HG03095 (cell line): ENCODE data around the gene CAMTA1.
"Not testable (repeated sequence)": the region's sequence is repeated elsewhere in the genome, so short reads cannot be mapped to it uniquely, and the experiment has no call there.

ENCODE experiments used
- ATAC-seq: cut with Tn5 transposase; IDR thresholded peaks from one replicate; pipeline ENCODE4 v1.9.1; 2021; ENCODE audit warnings: moderate library complexity; ENCODE audit not compliant: unreplicated experiment

CAMTA1 gene

DNA sequence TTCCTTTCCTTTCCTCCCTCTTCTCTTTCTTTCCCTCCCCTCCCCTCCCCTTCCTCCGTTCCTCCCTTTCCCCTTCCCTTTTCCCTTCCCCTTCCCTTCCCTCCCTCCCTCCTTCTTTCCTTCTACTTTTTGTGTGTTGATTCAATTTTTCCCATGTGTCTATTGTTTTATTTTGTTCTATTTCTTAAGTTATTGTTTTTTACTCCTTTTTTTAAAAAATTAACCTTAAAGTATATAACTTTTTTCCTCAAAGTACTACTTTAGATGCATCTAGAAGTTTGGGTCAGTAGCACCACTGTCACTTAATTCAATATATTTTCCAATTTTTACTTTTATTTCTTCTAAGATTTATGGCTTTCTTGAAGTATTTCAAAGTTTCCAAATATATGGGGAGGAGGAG, 537.7 kb downstream of the CAMTA1 start:
- ATAC-seq = no peak

GRCh38 chr1:7325254-7325653, 540.0 kb downstream of the CAMTA1 start:
- no peak for ATAC-seq

- no peak for ATAC-seq
These were observed 541.1 kb downstream of the CAMTA1 start for GRCh38 chr1:7326366-7326765.

DNA sequence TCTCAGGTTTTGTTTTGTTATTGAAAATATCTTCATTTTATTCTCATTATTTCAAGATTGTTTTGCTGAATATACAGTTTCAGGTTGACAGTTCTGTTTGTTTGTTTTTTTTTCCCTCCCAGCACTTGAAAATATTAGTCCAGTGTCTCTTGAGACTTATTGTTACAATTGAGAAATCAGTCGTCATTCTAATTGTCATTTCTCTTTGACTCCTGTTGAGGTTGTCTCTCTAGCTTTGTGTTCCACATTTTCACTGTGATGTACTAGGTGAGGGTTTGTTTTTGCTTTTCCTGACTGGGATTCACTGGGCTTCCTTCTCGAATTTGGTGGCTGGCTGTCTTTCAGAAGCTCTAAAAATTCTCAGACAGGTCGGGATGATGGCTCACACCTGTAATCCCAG, 542.6 kb downstream of the CAMTA1 start:
- ATAC-seq = no peak

DNA sequence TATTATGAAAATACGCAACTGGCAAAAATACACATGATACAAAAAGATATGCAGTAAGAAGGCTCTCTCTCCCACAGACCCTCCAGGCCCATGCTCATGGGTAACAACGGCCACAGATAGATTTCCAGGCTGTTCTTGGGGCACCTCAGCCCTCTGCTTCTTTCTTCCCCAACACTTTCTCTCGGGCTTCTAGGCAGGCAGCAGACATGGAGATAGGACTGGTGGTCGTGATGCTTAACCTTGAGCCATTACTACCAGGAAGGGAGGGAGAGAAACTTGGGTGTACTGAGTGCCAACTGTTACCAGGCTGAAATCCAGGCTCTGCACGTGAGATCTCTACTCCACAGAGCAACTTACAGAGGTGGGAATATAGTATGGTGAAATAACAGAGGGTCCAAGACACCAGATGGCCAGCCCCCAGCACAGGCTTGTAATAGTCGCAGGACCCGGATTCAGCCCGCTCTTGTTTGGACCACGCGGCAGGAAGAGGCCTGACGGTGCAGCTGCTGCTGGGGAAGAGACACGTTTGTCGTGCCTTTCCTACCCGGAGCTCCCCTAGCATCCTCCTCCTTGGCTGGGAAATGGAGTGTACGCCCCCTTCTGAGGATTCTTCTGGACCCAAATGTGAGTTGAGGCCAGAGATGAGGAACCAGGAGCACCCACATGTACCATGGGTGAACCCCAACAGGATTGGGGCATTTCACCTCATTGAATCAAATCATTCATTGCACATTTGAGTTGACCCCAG, 544.8 kb downstream of the CAMTA1 start:
- ATAC-seq = no peak

DNA sequence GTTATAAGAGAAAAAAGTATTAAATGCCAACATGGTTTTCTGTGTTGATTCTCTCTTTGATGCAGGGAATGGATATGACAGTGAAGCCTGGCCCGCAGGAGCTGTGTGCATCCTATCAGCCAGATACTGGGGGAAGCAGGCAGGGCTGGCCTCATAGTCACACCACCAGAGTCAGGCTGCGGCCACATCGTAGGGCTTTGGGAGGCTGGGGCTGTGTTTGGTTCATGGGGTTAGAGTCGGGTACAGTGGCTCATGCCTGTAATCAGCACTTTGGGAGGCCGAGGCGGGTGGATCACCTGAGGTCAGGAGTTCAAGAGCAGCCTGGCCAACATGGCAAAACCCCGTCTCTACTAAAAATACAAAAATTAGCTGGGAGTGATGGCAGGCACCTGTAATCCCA, 545.5 kb downstream of the CAMTA1 start:
- not testable (repeated sequence) for ATAC-seq

DNA sequence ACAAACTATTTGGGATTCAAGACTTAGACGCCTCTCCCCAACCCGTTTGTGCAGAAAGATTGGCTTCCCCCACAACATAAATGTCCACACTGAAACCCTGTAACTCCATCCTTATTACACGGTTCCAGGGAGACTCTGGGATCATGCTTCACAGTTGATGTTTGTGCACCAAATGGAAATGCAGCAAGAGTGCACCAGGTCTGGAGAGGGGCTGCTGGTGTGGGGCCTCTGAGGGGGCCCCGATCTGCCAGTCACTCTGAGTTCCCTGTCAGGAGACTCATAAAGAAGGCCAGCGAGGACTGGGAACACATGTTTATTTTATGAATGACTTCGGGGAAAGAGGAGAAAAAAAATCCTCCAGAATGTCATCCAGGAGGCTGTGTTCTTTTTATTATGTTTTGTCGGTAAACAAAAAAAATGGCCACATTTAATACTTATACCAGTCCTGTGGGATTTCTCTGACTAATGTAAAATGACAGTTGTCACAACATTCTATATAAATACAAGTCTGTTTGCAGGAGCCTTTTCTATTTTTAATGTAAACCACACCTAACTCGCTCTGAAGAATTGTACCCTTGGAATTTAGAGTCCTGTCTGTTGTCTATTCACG, 546.8 kb downstream of the CAMTA1 start:
- ATAC-seq = no peak

- no peak for ATAC-seq
These were observed 547.8 kb downstream of the CAMTA1 start for GRCh38 chr1:7333094-7333493.

DNA sequence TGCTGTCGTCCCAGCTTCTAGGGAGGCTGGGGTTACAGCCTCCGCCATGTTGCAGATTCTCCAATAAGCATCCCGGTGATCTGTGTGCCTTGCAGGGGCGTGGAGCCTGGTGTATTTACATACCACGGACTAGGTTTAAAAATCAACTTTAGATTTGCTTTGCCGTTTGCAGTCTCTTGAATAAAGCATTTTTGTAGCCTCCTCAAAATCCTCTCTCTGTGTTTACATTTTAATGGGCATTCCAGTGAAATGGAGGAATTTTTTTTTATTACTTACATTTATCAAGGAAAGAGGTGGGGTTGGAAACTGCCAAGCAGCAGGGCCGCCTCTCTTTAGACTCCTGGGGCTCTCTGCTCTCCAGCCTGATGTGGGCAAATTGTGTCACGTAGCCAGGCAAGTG, 548.4 kb downstream of the CAMTA1 start:
- ATAC-seq = no peak

- no peak for ATAC-seq
These were observed 549.3 kb downstream of the CAMTA1 start for GRCh38 chr1:7334475-7335035.

DNA sequence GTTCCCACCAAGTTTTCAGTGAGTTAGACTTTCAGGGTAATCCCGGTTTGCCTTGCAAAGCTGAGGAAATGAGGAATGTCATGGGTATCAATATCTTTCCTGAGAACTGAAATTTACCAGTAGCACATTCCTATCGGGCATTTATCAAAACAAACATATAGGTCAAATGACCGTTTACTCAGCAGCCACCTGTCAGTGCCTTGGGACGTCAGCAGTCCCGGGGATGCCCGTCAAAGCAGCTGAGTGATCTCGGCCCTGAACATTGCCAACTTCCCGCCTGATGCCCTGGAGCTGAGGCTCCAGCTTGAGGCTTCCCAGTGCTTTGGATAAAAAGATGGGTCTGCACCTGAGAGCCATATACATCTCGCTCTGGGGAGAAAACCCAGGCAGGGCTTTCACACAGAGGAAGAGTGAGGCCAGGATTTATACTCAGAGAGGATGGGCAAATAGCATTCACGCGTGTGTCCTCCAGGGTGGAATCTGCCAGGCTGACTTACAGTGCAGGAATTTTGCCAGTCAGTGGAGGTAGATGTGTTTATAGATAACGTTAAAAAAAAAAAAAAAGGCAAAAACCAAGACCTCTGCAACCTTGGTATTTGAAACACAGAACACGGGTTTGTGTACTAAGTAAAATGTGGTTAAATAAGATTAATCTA, 550.1 kb downstream of the CAMTA1 start:
- ATAC-seq = no peak

DNA sequence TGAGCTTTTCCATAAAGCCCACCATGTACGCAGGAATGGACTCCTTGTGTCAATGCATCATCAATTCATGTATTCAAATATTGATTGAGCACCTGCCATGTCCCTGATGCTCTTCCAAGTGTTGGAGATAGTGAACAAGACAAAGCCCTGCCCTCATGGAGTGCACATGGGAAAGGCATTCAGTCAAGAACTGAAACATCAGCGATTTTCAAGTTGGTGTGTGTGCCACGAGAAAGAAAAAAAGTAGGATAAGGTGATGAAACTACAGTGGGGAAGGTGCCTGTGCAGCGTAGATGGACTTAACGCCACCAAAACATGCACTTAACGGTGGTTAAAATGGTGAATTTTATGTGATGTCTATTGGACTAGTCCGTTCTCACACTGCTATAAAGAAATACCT, 553.2 kb downstream of the CAMTA1 start:
- no peak for ATAC-seq

DNA sequence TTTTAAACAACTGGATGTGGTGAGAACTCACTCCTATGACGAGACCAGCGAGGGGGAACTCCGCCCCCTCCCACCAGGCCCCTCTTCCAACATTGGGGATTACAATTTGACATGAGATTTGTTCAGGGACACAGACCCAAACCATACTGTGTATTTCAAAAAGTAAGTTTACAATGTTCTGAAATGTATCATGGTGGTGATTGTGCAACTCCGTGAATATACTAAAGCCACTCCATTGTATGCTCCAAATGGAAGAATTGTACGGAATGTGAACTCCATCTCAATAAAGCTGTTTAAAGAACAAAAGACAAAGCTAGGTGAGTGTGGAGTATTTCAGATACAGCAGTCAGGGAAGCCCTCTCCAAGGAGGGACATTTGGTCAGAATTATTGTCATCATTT, 553.8 kb downstream of the CAMTA1 start:
- ATAC-seq = no peak

DNA sequence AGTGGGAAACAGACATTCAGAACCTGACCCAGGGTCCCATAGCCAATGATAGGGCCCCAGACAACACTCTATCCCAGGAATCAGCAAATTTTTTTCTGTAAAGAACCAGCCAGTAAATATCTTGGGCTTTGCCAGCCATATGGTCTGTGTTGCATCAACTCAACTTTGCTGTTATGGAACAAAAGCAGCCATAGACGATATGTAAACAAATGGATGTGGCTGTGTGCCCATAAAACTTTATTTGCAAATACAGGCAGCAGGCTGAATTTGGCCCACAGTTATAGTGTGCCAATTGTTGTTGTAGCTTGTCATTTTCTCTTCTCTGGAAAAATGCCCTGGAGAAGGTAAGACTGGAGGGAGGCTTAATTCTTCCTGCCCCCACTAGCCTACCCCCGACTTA, 554.7 kb downstream of the CAMTA1 start:
- ATAC-seq = no peak

DNA sequence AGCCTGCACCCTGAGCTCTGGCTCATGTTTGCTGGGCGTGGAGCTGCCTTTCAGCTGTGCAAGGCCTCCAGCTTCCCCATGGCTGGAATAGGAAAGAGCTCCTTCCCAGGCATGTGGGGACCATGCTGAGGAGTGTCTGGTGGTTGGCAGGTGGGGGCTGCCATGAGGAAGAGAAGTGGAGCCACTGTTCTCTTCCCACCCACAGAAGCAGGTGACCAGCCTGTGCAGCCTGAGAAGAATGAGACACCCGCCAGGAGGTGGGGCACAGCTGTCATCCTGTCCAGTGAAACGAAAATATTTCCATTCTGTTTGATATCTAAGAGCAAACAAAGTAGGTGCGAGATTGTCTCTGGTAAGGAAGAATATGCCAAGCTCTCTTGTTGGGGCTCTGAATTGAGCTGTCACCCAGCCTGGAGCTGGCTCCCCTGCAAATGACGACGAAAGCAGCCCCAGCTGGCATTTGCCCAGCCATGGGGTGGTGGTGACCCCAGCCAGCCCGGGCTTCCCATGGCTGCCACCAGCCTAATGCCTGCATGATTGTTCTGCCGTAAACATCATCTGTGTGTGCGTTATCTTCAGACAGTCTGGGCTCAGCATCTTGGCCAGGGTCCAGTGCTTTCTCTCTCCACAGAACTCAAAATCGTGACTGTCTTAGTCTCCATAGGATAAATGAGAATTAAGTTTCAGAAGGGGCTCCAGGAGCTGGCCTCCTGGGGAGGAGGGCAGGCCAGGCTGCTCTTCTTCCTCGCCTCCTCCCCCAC, 556.1 kb downstream of the CAMTA1 start:
- no peak for ATAC-seq

- ATAC-seq = no peak
These were observed 558.6 kb downstream of the CAMTA1 start for GRCh38 chr1:7343882-7344281.

DNA sequence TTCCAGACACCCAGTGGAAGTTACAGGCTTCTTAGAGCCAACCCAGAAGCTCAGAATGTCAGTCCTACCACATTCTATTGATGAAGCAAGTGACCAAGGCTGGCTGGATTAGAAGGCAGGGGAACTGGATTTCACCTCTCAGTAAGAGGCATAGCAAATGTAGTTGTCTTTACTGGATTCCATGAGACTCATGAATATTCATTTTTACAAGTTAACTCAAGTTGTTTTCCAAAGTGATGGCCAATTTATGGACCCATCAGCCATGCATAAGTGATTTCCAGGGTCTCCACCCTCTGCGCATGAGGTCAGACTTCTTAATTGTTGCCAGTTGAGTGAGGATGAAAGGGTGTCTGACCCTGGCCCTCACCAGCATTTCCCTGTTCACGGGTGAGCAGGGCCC, 559.0 kb downstream of the CAMTA1 start:
- ATAC-seq = no peak

DNA sequence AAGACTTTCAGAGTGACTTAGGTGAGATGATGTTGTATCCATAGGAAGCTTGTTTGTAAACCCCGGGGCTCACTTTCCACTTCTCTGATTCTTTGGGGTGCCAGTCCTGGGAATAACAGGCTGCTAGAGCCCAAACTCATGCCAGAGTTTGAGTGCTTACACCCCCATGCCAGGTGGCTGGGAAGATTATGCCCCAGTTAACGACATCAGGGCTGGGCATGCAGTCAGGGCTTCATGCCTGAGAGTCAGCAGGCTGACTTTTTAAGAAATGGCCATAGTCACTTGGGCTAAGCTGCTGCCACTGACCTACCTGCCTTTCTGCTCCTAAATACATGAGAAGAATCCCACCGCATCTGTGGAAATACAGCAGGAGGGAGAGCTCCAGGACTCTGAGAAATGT, 560.3 kb downstream of the CAMTA1 start:
- ATAC-seq = no peak

GRCh38 chr1:7346070-7346596, 560.9 kb downstream of the CAMTA1 start:
- no peak for ATAC-seq

- ATAC-seq = no peak
These were observed 561.6 kb downstream of the CAMTA1 start for GRCh38 chr1:7346600-7347570.
